Neural progenitor cell (in vitro differentiated cells): ENCODE data around the gene LRRC37A.
"Not testable (repeated sequence)": the region's sequence is repeated elsewhere in the genome, so short reads cannot be mapped to it uniquely, and the experiment has no call there.

ENCODE experiments used
- EZH2 ChIP-seq: fragments of 200-600 bp; sonication (generic); IDR thresholded peaks from 2 replicates; pipeline ENCODE4 v1.6.1; 2017; ENCODE audit warnings: antibody characterized with exemption, mild to moderate bottlenecking, moderate library complexity
- TF ChIP-seq, protein P1 (sequence below): fragments of 200-600 bp; sonication (generic); IDR thresholded peaks from 2 replicates; pipeline ENCODE4 v1.5.1; 2017; ENCODE audit warnings: antibody characterized with exemption, mild to moderate bottlenecking

DNA sequence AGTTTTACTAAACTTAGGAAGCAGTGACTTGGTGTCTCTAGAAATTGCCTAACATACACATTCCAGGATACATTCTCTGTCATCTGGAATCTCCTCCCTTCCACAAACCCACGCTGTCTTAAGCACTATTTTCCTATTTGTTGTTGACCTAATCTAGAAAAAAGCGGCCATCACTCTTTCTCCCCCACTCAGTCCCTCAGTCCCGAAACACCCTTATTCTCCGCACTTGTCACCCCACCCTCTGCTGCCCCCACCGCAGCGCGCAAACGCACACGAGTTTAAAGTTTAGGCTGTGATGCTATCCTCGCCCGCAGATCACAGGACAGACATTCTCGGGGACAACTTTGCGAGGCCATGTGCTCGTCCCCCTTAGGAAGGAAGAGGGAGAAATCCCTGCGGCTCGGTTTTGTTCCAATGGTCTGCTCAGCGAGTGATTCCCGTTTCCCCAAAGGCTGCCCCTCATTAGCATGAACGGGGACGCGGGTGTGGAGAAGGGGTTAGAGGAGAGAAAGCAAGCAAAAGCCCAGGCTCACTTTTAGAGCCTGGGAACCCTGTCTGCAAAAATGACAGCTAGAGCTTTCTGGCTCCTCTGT, 28.8 kb upstream of the LRRC37A start:
- TF ChIP-seq, protein P1, sequence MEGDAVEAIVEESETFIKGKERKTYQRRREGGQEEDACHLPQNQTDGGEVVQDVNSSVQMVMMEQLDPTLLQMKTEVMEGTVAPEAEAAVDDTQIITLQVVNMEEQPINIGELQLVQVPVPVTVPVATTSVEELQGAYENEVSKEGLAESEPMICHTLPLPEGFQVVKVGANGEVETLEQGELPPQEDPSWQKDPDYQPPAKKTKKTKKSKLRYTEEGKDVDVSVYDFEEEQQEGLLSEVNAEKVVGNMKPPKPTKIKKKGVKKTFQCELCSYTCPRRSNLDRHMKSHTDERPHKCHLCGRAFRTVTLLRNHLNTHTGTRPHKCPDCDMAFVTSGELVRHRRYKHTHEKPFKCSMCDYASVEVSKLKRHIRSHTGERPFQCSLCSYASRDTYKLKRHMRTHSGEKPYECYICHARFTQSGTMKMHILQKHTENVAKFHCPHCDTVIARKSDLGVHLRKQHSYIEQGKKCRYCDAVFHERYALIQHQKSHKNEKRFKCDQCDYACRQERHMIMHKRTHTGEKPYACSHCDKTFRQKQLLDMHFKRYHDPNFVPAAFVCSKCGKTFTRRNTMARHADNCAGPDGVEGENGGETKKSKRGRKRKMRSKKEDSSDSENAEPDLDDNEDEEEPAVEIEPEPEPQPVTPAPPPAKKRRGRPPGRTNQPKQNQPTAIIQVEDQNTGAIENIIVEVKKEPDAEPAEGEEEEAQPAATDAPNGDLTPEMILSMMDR = not testable (repeated sequence)
- not testable (repeated sequence) for TF ChIP-seq EZH2
